OCI-LY1 (cell line): Measurements from ENCODE around the gene CHST11.

Source experiments
- CTCF ChIP-seq: fragments of 200-600 bp; sonication (generic), shearing (Covaris generic); IDR thresholded peaks from 2 replicates; pipeline ENCODE4 v1.5.1; 2017; ENCODE audit warnings: mild to moderate bottlenecking, antibody characterized with exemption, low read length, moderate library complexity, mixed read lengths
- EZH2 ChIP-seq: fragments of 200-600 bp; sonication (generic), shearing (Covaris generic); IDR thresholded peaks from 2 replicates; pipeline ENCODE4 v1.8.0; 2017; ENCODE audit warnings: borderline replicate concordance, mixed run types, mild to moderate bottlenecking, antibody characterized with exemption, low read length, moderate library complexity, mixed read lengths

- TF ChIP-seq CTCF (no peak), EZH2 (no peak)
Measured at GRCh38 chr12:104801427-104801826, 344.7 kb downstream of the CHST11 start.
